Left forelimb (tissue), 1 donor: ENCODE results near the gene RAPGEF3.

ENCODE experiments used
- DNase-seq: peaks from one replicate; pipeline ENCODE4 v3.0.0-alpha.2; 2018; ENCODE audit warnings: low spot score

The RAPGEF3 gene

DNA sequence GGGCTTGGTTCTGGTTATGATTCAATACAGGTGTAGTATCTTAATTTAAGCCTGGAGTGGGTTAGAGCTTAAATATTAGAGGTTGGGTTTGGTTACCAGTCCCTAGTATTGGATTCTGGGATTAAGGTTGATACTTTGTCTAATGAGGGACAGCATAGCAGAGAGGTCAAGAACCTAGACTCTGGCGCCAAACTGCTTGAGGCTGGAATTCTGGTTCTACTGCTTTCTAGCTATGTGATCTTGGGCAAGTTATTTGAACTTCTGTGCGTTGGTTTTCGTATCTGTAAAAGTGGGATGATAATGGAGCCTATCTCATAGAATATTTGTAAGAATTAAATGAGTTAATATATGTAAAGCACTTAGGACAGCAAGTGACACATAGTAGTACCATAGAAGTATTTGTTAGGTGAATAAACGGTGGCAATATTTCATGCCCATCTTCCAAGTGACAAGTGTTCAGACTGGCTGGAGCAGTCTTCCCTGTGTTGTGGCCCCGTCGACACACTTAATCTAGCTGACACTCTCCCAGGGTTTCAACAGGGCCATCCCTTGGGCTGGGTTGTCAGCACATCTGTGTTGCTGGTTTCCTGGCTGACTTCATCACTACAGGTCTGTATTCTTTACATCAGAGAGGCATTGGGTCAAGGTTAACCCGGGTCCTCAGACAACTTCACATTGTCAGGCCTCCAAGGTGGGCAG is 36.4 kb downstream of the RAPGEF3 start:
- peak; percentile 44 for DNase-seq

DNA sequence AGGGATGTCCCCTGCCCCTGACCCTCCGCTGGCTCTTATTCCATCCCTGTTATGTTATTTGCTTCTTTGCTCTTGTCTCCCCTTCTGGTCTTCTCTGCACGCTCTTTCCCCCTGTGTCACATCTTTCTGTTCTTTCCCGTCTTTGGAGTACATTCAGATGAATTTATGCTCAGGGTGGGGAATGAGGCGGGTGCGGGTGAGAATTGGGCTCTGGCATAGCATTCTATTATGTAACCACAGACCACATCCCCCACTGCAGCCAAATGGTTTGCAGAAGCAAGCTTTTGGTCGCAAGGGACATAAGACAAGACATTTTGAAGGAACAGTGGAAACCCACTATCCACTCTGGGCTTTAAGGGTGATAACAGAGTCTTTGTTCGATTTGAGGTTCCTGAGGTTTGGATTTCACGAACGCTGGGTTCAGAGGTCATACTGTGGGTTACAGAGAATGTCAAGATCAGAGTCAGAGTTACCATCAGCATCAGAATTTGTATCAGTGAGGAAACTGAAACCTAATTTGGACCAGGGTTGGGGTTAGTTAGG is 37.2 kb downstream of the RAPGEF3 start:
- peak; percentile 54 for DNase-seq

DNA sequence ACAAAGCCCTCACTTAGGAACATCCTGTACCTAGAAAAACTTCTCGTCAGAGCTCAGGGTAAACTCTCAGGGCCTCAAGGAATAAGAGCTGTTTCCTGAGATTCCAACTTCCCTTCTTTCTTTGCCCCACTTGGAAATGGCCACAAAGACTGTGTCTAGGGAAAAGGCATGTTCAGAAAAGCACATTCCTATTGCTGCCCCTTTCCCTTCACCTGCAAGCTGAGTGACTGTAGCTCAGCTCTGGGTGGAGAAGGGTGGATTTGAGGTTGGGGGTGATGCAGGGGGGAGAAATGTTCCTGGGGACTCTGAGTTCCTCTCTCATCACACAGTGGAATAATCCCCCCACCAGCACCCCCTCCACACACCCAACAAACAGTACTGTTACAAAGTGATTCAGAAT is 40.1 kb downstream of the RAPGEF3 start:
- no peak for DNase-seq

DNA sequence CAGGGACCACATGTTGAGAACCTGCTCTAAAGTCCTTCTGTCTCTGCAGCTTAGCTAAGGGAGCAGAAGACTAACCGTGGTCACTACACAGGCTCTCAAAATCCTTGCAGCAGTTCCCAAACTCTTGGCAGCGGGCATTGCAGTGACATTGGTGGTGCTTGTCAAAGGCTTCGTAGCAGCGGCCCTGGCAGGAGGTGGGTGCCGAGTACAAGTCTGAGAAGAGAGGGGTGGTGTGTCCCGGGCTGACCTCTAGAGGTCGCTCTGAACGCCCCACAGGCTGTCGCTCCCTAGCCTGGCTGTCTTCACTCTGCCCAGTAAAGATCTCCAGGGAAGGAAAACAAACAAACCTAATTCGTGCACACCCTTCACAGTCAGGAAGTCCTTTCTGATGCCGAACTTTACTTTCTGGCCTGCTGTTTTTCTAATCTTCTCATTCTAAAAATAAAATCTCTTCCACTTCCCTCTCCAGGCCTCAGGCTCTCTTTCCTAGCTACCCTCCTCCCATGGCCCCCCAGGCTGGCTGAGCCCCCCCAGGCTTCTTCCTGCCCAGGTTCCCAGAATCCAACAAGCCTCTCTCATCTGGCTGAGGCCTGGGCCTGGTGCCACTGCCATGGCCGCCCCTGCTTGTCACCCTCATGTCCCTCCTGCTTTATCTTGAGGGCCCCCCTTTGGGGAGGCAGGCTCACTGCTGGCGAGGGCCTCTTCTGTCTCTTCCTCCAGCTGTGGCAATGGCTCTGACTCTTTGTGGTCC is 41.1 kb downstream of the RAPGEF3 start:
- DNase-seq = peak; percentile 81

DNA sequence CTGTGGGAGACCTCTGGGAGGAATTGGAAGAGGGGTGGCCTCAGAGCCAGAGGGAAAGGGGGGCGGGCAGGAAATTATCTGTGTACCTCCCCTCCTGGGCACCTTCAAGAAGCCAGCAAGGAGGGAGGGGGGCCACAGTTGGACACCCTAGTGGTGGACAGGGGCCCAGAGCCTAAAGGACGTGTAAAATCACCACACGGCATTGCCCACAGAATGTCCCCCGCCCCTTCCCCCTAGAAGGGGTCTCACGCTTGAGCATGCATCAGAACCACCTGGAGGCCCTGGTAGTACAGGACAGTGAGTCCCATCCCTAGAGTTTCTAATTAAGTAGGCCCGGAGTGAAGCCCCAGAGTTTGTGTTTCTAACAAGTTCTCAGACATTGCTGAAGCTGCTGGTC is 41.6 kb downstream of the RAPGEF3 start:
- DNase-seq = no peak

DNA sequence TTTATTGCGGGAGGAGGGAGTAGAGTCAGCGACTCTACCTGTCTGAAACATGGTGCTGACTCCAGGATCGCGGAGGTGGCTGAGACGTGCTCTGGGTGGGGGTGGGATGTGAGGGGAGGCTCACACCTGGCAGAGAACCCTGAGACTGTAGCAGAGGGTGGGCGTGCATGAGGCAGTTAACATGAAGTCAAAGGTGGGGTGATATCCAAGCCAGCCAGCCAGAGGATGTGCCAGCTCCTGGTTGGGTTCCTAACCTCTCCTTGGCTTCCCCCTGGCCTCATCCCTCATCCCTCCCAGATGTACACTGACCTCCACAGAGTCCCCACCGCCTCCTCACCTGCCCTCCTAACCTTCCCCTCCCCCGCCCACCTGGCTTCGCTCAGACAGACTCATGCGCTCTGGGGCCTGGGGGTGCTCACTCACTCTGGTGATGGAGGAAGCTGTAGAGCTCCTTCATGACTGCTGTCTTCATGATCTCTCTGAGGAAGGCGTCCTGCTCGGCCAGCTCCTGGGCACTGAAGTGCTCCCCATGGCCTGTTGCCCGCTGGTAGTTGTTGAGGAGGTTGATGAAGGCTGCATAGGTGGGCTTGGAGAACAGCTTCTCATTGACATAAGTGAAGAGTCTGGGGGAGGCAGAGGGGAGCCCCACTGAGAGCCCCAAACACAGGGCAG is 42.7 kb downstream of the RAPGEF3 start:
- no peak for DNase-seq

DNA sequence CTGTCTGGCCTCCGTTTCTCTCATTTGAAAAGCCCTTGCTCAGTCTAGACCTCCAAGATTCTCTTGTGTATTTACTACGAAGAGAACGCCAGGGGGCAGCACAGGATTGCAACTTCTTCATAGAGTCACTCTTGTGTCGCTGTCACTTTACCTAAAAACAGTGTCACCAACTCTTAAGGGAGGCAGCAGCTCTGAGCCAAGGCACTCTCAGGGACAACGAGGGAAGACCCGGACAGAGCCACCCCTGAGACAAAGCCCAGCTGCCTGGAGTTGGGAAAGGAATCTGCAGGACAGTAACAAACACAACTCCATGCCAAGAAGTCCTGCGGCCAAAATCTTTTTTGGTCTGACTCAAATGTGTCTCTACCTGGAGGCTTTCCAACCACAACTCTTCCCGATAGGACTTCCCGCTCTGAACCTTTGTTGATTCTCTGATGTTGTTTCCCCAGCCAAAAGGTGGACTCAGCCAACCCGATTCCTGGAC is 43.2 kb downstream of the RAPGEF3 start:
- peak; percentile 82 for DNase-seq

DNA sequence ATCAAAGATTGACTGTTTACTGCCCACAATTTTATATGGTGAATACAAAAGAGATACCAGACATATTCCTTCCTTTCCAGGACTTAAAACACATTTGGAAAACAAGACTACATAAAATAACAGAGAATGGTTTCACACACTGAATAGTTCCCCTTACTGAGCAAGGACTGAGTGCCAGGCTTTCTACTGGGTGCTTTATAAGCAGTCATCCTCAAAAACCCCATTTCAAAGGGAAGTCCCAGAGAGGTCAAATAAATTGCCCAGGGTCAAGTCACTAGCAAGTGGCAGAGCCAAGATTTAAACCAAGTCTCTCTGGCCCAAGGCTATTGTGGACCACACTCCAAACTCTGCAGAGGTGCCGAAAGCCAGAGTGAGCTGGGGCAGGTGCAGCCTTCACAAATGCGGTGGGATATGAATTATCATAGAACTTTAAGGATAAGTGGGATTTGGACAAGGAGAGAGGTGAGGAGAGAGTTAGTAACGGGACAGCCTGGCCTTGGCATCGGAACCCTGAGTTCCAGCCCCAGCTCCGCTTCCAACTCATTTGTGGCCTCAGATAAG is 43.8 kb downstream of the RAPGEF3 start:
- no peak for DNase-seq

DNA sequence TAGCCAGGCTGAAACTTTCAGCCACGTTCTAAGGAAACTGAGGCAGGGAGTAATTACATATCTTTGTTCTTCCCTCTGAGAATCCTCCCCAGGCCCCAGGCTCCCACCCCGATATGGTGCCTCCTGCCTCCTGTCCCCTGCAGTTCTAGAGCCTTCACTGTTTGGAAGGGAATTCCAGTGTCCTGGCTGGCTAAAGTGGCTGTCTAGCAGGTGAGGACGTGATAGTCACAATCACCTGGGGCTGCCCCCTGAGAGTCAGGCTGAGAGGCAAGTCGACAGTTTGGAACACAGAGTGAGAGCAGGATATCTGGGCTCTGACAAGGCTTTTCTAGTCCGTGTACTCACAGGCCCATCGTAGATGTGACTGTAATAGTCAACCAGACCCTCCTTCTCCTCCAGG is 46.5 kb downstream of the RAPGEF3 start:
- DNase-seq = no peak

DNA sequence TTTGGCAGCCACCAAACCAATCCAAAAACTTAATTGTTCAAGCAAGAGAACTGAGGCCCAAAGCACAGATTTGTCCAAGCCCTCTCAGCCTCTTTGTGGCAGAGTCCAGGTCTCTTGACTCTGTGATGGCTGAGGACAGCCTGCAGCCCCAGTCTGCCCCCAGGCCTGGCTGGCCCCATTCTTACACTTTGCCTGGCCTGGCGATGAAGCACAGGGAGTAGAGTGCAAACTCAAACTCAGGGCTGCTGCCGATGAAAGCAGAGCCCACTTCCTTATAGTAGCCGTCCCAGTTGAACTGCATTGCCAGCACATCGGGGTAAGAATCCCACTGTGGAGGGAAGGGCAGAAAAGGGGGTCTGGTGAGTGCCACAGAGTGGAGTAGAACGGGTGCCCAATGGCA is 47.2 kb downstream of the RAPGEF3 start:
- no peak for DNase-seq

DNA sequence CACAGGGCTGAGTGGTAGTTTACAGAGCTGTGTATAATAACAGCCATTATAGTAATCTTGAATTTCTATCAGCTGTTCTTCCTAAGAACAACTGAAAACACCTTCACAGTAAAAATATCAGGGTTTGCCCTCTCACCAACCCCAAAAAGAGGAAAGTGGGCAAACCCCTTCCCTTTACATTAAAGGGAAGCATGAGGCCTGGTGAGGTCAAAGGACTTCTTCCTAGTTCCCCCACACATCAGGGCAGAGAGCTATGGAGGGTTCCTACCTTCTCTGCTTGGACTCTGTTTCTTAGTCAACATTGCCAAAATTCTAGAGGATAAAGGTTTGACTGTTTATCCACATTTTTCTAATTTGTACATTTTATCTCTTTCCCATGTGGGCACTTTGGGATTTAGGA is 48.4 kb downstream of the RAPGEF3 start:
- no peak for DNase-seq

DNA sequence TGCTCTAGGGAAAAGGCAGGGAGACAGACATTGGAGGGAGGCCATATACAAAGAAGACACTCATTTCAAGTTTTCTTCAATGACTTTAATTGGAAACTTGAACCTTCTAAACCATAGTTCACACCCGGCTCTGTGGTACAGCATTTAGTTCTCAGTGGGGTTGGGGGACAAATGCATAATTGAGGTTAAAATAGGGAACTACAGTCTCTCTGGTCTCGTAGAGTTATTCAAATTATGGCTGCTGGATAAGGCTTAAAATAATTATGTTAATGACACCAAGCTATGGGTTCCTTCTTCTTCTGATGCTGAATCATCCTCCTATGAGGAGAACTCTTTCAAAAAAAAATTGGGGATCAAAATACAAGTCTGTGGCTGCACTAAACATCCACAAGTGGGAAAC is 49.0 kb downstream of the RAPGEF3 start:
- no peak for DNase-seq

DNA sequence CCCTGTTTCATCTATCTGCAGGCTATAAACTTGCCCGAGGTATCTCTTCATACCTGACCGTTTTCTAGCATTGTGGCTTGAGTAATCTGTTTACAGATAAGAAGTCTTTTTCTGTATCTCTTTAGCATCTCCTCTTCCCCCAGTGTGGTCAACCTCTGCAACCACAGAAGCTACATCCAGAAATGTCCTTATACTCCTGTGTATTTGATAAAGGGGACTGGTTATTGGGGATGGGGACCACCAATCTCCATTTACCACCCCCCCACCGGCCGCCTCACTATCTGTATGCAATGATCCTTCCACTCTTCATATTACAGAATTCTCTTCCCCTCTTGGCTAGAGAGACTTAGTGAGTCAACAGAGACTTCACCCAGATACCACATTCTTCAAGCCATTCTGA is 49.4 kb downstream of the RAPGEF3 start:
- DNase-seq = no peak

DNA sequence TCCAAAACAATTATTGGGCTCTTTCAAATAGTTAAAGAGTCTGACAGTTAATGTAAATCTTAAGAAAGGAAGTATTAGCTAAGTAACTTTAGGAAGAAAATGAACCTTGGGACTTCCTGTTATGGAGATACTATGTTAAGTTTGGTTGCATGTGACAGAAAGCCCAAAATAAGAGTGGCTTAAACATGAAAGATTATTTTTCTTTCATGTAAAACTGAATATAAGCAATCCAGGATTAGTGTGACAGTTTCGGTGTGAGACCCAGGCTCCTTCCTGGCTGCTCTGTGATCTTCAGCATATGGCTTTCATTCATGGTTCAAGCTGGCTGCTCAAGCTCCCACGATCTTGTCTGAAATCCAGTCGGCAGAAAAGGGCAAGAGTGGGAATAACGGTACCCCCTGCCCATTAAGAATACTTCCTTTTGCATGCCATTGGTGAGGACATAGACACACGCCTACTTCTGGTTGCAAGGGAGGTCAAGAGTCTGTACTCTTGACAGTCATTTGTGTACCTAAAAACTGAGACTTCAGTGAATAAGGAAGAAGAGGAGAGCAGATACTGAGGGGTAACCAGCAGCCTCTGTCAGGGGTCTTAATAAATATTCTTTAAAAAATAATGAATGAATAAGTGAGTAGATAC is 50.7 kb downstream of the RAPGEF3 start:
- no peak for DNase-seq

DNA sequence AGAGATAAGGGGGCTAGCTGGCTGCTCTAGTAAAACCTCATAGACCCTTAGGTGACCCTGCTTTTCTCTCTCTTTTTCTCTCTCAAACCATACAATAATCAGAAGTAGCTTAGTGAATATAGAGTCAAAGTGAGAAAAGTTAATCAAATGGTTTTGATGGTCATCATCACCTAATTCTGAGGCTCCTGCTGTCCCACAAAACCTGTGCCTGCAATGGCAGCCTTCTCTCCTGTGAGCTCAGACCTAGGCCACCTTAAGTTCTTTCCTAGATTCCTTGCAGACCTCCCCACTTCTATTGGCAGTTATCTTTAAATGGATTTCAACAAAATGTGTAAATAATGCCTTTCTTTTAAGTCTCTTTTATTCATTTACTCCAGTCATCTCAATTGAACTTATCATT is 51.3 kb downstream of the RAPGEF3 start:
- no peak for DNase-seq

DNA sequence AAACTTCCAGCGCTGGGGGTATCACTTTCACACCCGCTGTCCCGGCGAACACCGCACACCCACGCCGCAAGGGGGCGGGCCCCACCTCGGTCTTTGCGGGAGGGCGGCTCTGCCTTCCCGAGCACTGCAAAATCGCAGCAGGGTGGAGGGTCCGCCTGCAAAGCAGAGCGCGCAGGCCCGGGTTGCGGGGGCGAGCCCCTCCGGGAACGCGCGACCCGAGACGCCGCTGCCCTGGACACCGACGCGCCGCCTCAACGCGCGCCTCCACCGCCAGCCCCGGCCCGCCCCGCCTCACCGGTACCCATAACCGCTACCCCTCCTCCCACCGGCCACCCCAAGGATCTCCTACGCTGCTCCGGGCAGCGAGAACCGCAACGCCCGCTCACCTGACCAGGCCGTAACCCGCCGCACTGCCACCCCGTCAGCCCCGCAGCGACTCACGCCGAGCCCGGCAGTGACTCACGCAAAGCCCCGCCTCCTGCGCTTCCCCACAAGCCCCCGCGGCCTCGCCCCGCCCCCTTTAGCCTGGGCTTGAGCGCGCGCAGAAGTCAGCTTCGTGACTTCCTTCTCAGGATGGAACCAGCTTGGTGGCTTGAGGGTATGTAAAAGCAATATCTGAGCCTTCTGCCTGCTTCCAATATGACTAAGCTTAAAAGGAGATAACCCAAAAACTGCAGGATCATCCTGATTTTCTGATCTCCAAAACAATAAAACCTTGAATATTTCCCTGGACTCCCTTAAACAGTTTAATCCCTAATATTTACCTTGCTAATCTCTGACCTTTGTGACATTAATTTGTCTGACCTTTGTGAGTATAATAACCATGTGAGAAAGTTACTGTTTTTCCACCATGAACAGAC is 52.9 kb downstream of the RAPGEF3 start, which contains the start of gene RPAP3:
RPAP3 (minus strand) TSS at position 465 of the 860 bp plus-strand sequence. CDS start 3,190 bp downstream, outside the sequence.
- DNase-seq = peak; percentile 97

DNA sequence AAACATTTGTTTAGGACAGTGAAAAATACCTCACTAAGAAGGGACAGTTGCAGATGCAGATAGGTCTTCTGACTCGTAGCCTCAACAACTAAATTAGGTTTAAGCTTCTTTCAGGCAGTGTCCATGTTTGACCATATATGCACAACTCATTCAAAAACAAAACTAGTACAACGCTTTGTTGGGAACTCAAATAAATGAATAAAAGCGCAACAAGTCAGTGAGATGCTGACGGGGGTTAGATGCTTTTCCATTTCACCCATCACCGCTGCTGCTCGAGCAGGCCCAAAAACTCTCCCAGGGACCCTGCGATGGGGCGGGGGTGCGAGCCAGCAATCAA is 53.5 kb downstream of the RAPGEF3 start:
- DNase-seq = no peak

DNA sequence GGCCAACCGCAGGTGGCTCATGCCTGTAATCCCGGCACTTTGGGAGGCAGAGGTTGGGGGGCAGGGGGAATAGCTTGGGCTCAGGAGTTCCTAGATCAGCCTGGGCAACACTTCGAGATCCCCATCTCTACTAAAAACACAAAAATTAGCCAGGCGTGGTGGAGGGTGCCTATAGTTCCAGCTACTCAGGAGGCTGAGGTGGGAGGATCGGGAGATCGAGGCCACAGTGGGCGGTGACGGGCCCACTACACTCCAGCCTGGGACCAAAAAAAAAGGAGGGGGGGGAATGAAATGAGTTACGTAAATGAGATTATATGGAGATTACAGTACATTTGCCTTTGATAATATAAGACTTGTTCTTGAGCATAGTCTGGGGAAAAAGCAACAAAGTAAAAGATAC is 54.0 kb downstream of the RAPGEF3 start:
- DNase-seq = no peak

DNA sequence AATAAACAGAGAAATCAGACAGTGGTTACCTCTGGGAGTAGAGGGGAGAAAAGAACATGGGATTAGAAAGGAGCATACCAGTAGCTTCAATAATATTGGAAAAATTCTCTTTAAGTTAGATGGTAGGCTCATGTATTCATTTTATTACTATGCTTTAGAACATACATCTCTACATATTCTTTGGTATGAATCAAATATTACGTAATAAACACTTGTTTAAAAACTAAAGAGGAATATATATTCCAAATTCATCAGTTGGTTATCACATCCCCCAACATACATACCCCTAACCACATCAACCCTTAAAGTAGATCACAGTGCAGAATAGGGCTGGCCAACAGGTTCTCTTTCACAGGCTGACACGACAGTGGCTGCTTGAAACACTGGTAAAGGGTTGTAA is 58.4 kb downstream of the RAPGEF3 start:
- DNase-seq = no peak

DNA sequence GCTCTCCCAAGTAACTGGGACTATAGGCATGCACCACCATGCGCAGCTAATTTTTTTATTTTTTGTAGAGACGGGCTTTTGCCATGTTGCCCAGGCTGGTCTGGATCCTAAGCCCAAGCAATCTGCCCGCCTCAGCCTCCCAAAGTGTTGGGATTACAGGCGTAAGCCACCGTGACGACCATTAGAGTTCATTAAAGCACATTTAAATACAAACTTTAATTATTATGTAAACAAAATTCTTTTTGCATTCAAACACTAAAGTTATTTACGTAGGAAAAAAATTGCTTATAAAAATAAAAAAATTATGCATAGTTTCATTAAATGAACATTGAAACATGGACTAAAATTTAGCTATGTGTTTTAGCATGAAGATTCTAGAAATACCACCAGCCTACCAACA is 60.0 kb downstream of the RAPGEF3 start:
- DNase-seq = no peak

DNA sequence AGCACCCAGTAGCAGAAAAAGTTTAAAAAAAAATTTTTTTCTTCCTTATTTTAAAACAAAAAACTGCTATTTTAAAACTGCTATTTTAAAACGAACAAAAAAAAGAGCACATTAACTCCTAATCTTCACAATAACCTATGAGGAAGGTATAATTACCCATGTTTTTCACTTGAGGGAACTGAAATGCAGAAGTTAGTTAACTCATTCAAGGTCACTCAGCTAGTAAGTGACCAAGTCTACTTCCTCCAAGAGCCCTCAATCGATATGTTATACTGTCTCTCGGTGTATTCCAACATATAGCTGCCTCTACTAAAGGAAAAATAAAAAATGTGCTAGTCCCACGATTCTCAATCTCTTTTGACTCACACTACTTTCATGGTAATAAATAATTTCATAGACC is 60.6 kb downstream of the RAPGEF3 start:
- no peak for DNase-seq
